Stimulated activated CD8-positive, alpha-beta memory T cell treated with anti-CD3 and anti-CD28 coated beads, Interleukin-7, amount 100 ng/mL, for 48 hours (primary cell): Measurements from ENCODE around the gene CLIC3.

ENCODE experiments used
- DNase-seq, 2 donors: peaks; one replicate each; pipeline ENCODE4 v3.0.0-alpha.2; 2020; ENCODE audit warnings: low read depth in 1 of 2; ENCODE audit errors: extremely low read depth in 1 of 2

The CLIC3 gene

GRCh38 chr9:137018761-137019559 lies 22.6 kb upstream of the CLIC3 start:
- no peak for DNase-seq

GRCh38 chr9:137017791-137018497 lies 21.6 kb upstream of the CLIC3 start:
- DNase-seq, result no peak

GRCh38 chr9:137017071-137017470 lies 20.7 kb upstream of the CLIC3 start:
- no peak for DNase-seq

- no peak for DNase-seq
Measured at GRCh38 chr9:137016436-137016835, 20.1 kb upstream of the CLIC3 start.

GRCh38 chr9:137015976-137016375 lies 19.6 kb upstream of the CLIC3 start:
- DNase-seq, result no peak

- no peak for DNase-seq
Measured at GRCh38 chr9:137015540-137015930, 19.2 kb upstream of the CLIC3 start.

- no peak for DNase-seq
Measured at GRCh38 chr9:137014776-137015539, 18.6 kb upstream of the CLIC3 start.

- DNase-seq, result no peak
Measured at GRCh38 chr9:137014166-137014565, 17.8 kb upstream of the CLIC3 start.

- no peak for DNase-seq
Measured at GRCh38 chr9:137013571-137013940, 17.2 kb upstream of the CLIC3 start.

- DNase-seq, result no peak
Measured at GRCh38 chr9:137012694-137013570, 16.6 kb upstream of the CLIC3 start.

- DNase-seq, result no peak
Measured at GRCh38 chr9:137011907-137012675, 15.7 kb upstream of the CLIC3 start.

- DNase-seq, result no peak
Measured at GRCh38 chr9:137011156-137011555, 14.8 kb upstream of the CLIC3 start.

GRCh38 chr9:137009938-137010732 lies 13.8 kb upstream of the CLIC3 start:
- no peak for DNase-seq

- DNase-seq, result no peak
Measured at GRCh38 chr9:137009217-137009616, 12.8 kb upstream of the CLIC3 start.

- DNase-seq, result no peak
Measured at GRCh38 chr9:137008312-137008711, 11.9 kb upstream of the CLIC3 start.

- no peak for DNase-seq
Measured at GRCh38 chr9:137007816-137008270, 11.5 kb upstream of the CLIC3 start.

GRCh38 chr9:137007108-137007815 lies 10.9 kb upstream of the CLIC3 start:
- no peak for DNase-seq
